HCT116 (cell line): ENCODE data around the gene DTD2. TPM values are rescaled to one million over a fixed set of nuclear protein-coding genes. Genes with fewer than 3 reads are reported as not detected.

Experiments used
- ATAC-seq: fragments of 200-7000 bp; cut with Tn5 transposase; 2 replicates; pipeline ENCODE4 v1.9.1; 2020; ENCODE audit warnings: mild to moderate bottlenecking, moderate library complexity
- BruUV-seq: library from RNA; stranded (reverse); fragments of 400-500 nt; replicated peaks from 2 replicates; lab custom pipeline; 2021; lab: Mats Ljungman, UMichigan
- CTCF ChIA-PET: fragments of 300-600 bp; sonication (Branson Sonifier 250); formaldehyde crosslinking; loops from one replicate; lab custom pipeline; 2021; ENCODE audit warnings: antibody characterized with exemption; lab: Charles Lee
- POLR2A ChIA-PET: fragments of 300-600, 350-600 bp; sonication (Branson Sonifier 250); formaldehyde crosslinking; loops from one replicate; lab custom pipeline; 2021; ENCODE audit warnings: antibody characterized with exemption; lab: Charles Lee
- RAD21 ChIA-PET, 2 experiments: fragments of 300-600 bp; sonication (Branson Sonifier 250); formaldehyde crosslinking; loops; one replicate each; lab custom pipeline; 2023; ENCODE audit warnings: low total read pairs in 2 of 2; ENCODE audit not compliant: uncharacterized antibody in 2 of 2, unreplicated experiment in 2 of 2, low non-redundant PET in 1 of 2; lab: Charles Lee
- DNase-seq: peaks from one replicate; pipeline ENCODE4 v3.0.0-alpha.2; 2010; ENCODE audit warnings: low read depth, low spot score
- H2AFZ ChIP-seq: fragments of 200-600 bp; shearing (Covaris generic), sonication (generic); 2 replicates; pipeline ENCODE4 v1.6.1; 2017; ENCODE audit warnings: low read depth, mixed run types, mixed read lengths, antibody characterized with exemption, low read length; ENCODE audit not compliant: poor library complexity, severe bottlenecking
- H3K27ac ChIP-seq: 2 replicates; pipeline ENCODE4 v1.5.1; 2012; ENCODE audit warnings: low read depth, low read length
- H3K27me3 ChIP-seq: fragments of 200-600 bp; sonication (generic); 2 replicates; pipeline ENCODE4 v1.6.1; 2016; ENCODE audit warnings: mixed run types, low read length, mixed read lengths; ENCODE audit not compliant: insufficient read depth
- H3K36me3 ChIP-seq, 2 experiments: fragments of 200-500 bp in 1 of 2; fragments of 200-600 bp in 1 of 2; sonication (Bioruptor generic) in 1 of 2; sonication (generic) in 1 of 2; 2 replicates each; pipeline versions ENCODE4 v1.5.1 to v1.6.1; 2014 to 2016; ENCODE audit warnings: low read length in 2 of 2, inconsistent platforms in 1 of 2, mixed read lengths in 1 of 2, mixed run types in 1 of 2; ENCODE audit not compliant: insufficient read depth in 2 of 2, control insufficient read depth in 1 of 2
- H3K4me1 ChIP-seq, 2 experiments: fragments of 200-600 bp in 1 of 2; sonication (generic) in 1 of 2; 2 replicates each; pipeline versions ENCODE4 v1.5.1 to v1.6.1; 2012 to 2017; ENCODE audit warnings: low read length in 2 of 2, inconsistent platforms in 1 of 2, mild to moderate bottlenecking in 1 of 2, mixed read lengths in 1 of 2, mixed run types in 1 of 2, moderate library complexity in 1 of 2; ENCODE audit not compliant: insufficient read depth in 2 of 2, control insufficient read depth in 1 of 2
- H3K4me2 ChIP-seq: fragments of 200-600 bp; sonication (generic); 2 replicates; pipeline ENCODE4 v1.6.1; 2017; ENCODE audit warnings: mixed run types, low read length, mixed read lengths
- H3K4me3 ChIP-seq, 2 experiments: fragments of 200-600 bp in 1 of 2; sonication (generic) in 1 of 2; replicated peaks in 1 of 2; 2 replicates each; pipeline ENCODE4 v1.5.1; 2011 to 2016; ENCODE audit warnings: low read length in 2 of 2, control low read depth in 1 of 2, low read depth in 1 of 2, mild to moderate bottlenecking in 1 of 2, mixed read lengths in 1 of 2, mixed run types in 1 of 2
- H3K79me2 ChIP-seq: fragments of 200-600 bp; sonication (generic); 2 replicates; pipeline ENCODE4 v1.6.1; 2017; ENCODE audit warnings: mild to moderate bottlenecking, mixed run types, low read length, moderate library complexity, mixed read lengths; ENCODE audit not compliant: insufficient read depth
- H3K9ac ChIP-seq: fragments of 200-600 bp; sonication (generic); 2 replicates; pipeline ENCODE4 v1.6.1; 2016; ENCODE audit warnings: low read length, mixed read lengths
- H3K9me2 ChIP-seq: fragments of 200-600 bp; sonication (generic), shearing (Covaris generic); 2 replicates; pipeline ENCODE4 v1.6.1; 2017; ENCODE audit warnings: mixed run types, mild to moderate bottlenecking, moderate library complexity; ENCODE audit not compliant: insufficient read depth
- H3K9me3 ChIP-seq, 2 experiments: fragments of 200-500 bp in 1 of 2; fragments of 200-600 bp in 1 of 2; sonication (Bioruptor generic) in 1 of 2; sonication (generic) in 1 of 2; 2 replicates each; pipeline ENCODE4 v1.6.1; 2014 to 2017; ENCODE audit warnings: low read length in 2 of 2, mixed read lengths in 2 of 2, inconsistent platforms in 1 of 2, low read depth in 1 of 2, mild to moderate bottlenecking in 1 of 2, mixed run types in 1 of 2, moderate library complexity in 1 of 2; ENCODE audit not compliant: control insufficient read depth in 1 of 2, insufficient read depth in 1 of 2
- H4K20me1 ChIP-seq: fragments of 200-600 bp; sonication (generic), shearing (Covaris generic); 2 replicates; pipeline ENCODE4 v1.6.1; 2017; ENCODE audit warnings: mixed run types, mild to moderate bottlenecking, moderate library complexity; ENCODE audit not compliant: insufficient read depth
- CBX3 ChIP-seq: IDR thresholded peaks from 2 replicates; pipeline ENCODE4 v1.6.1; 2012; ENCODE audit warnings: low read depth
- EGR1 ChIP-seq: IDR thresholded peaks from 2 replicates; pipeline ENCODE4 v1.6.1; 2012; ENCODE audit warnings: low read depth
- ELF1 ChIP-seq: IDR thresholded peaks from 2 replicates; pipeline ENCODE4 v1.6.1; 2012; ENCODE audit warnings: low read depth, borderline replicate concordance
- EZH2phosphoT487 ChIP-seq: fragments of 200-600 bp; IDR thresholded peaks from 2 replicates; pipeline ENCODE4 v1.6.1; 2018; ENCODE audit warnings: antibody characterized with exemption, borderline replicate concordance
- FOSL1 ChIP-seq: IDR thresholded peaks from 2 replicates; pipeline ENCODE4 v1.6.1; 2012; ENCODE audit warnings: low read depth
- POLR2A ChIP-seq: IDR thresholded peaks from 2 replicates; pipeline ENCODE4 v1.7.0; 2011; ENCODE audit warnings: borderline replicate concordance; ENCODE audit not compliant: insufficient read depth, insufficient read length; ENCODE audit errors: extremely low read depth
- SRF ChIP-seq: IDR thresholded peaks from 2 replicates; pipeline ENCODE4 v1.6.1; 2012; ENCODE audit warnings: low read depth
- TCF7L2 ChIP-seq: IDR thresholded peaks from 2 replicates; pipeline ENCODE4 v1.7.0; 2011; ENCODE audit warnings: borderline replicate concordance, inconsistent platforms; ENCODE audit not compliant: insufficient read depth, insufficient read length; ENCODE audit errors: extremely low read depth
- YY1 ChIP-seq: IDR thresholded peaks from 2 replicates; pipeline ENCODE4 v1.6.1; 2011; ENCODE audit warnings: low read length, low read depth, moderate library complexity, mild to moderate bottlenecking; ENCODE audit not compliant: insufficient replicate concordance; ENCODE audit errors: extremely low read depth
- ZNF274 ChIP-seq: fragments of 200-500 bp; sonication (Bioruptor generic); IDR thresholded peaks from 2 replicates; pipeline ENCODE4 v1.6.1; 2014; ENCODE audit warnings: mild to moderate bottlenecking, low read depth, low read length, inconsistent platforms
- intact Hi-C: fragments of 100-400 bp; cut with micrococcal nuclease; formaldehyde crosslinking; loops from 2 replicates; pipeline ENCODE4 v1.10.0; 2022
- total RNA-seq: library from RNA; stranded (reverse); gene quantifications from one replicate; pipeline ENCODE4 v1.2.1, GENCODE V29; 2021; ENCODE audit not compliant: unreplicated experiment
- TF ChIP-seq, protein P1 (sequence below): IDR thresholded peaks from 2 replicates; pipeline ENCODE4 v1.6.1; 2012; ENCODE audit warnings: low read depth
- TF ChIP-seq, protein P2 (sequence below): IDR thresholded peaks from 2 replicates; pipeline ENCODE4 v1.6.1; 2012
- TF ChIP-seq, protein P3 (sequence below): IDR thresholded peaks from 2 replicates; pipeline ENCODE4 v1.6.1; 2011; ENCODE audit warnings: mild to moderate bottlenecking, low read length, moderate library complexity; ENCODE audit not compliant: insufficient replicate concordance; ENCODE audit errors: extremely low read depth

Gene DTD2
- total RNA-seq, 1 experiment from 2014 or later = 24.6 TPM

DNA sequence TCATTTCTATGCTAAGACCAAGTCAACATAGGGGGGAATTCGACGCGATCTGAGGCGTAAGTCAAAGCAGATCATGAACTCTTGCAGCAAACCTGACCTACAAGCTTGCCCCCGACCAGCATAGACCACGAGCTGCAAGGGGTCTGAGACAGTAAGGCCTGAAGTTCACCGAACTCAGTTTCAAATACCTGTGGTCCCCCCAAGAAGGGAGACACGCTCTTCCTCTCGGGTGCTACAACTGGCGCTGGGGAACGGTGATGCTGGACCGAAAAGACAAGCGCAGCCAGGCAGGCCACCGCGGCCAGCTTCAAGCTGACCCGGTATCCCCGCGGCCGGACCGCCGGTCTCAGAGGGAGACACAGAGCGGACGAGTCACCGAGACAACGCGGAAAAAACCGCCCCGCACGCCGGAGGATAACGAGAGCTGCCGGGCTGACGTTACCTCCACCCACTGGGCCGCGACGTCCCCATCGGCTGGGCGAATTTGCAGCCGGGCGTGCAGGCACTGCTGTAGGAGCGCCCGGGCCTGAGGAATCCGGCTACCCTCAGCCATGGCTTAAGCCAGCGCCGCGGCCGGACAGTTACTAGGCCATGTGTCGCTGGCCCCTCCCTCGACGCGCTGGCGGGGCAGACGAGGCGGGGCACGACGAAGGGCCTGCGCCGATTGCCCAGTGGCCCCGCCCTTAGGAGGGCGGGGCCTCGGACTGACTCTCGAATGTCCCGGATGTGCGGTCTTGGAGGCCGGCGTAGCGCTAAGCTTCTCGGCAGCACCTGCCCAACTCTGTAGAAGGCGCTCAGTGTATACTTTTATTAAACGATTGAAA is at the start of gene DTD2 (continued):
- TF ChIP-seq, protein P1, sequence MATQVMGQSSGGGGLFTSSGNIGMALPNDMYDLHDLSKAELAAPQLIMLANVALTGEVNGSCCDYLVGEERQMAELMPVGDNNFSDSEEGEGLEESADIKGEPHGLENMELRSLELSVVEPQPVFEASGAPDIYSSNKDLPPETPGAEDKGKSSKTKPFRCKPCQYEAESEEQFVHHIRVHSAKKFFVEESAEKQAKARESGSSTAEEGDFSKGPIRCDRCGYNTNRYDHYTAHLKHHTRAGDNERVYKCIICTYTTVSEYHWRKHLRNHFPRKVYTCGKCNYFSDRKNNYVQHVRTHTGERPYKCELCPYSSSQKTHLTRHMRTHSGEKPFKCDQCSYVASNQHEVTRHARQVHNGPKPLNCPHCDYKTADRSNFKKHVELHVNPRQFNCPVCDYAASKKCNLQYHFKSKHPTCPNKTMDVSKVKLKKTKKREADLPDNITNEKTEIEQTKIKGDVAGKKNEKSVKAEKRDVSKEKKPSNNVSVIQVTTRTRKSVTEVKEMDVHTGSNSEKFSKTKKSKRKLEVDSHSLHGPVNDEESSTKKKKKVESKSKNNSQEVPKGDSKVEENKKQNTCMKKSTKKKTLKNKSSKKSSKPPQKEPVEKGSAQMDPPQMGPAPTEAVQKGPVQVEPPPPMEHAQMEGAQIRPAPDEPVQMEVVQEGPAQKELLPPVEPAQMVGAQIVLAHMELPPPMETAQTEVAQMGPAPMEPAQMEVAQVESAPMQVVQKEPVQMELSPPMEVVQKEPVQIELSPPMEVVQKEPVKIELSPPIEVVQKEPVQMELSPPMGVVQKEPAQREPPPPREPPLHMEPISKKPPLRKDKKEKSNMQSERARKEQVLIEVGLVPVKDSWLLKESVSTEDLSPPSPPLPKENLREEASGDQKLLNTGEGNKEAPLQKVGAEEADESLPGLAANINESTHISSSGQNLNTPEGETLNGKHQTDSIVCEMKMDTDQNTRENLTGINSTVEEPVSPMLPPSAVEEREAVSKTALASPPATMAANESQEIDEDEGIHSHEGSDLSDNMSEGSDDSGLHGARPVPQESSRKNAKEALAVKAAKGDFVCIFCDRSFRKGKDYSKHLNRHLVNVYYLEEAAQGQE = no peak
- TF ChIP-seq SRF (no peak), EZH2phosphoT487 (no peak), TCF7L2 (peak; percentile 18)

DNA sequence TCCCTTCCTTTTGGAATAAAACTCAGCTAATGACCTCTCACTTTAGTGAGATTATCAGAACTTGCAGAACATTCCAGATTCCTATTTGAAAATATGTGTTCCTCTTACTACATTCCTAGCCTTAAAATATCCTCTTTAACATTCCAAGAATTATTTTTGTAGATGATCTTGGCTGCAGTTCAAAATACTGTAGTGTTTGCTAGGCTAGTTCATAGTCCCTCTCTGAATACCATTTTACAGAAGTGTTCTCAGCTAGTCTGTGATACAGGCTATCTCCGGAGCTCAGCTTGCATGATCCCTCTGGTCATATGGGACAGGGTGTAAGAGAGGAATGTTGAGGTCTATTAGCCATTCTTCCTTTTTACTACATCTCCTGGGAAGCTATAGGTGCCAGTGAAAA is 48.1 kb upstream of the DTD2 start:
- Histone ChIP-seq H3K4me2 (no peak overlapping the region), H3K9me2 (no peaks in the 10 kb centered on the region), H3K27me3 (no peaks in the 10 kb centered on the region), H3K9ac (no peak overlapping the region), H3K79me2 (no peaks in the 10 kb centered on the region), H3K9me3 (no peaks in the 10 kb centered on the region), H3K4me1 (no peaks in the 10 kb centered on the region), H4K20me1 (no peaks in the 10 kb centered on the region), H2AFZ (no peak overlapping the region), H3K36me3 (no peaks in the 10 kb centered on the region), H3K27ac (no peak overlapping the region), H3K4me3 (no peak overlapping the region)
- RAD21 ChIA-PET = no interaction called here
- no TSS peak for BruUV-seq
- POLR2A ChIA-PET = no interaction called here
- TF ChIP-seq, protein P2, sequence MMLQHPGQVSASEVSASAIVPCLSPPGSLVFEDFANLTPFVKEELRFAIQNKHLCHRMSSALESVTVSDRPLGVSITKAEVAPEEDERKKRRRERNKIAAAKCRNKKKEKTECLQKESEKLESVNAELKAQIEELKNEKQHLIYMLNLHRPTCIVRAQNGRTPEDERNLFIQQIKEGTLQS = no peak
- TF ChIP-seq TCF7L2 (no peak), ELF1 (no peak), EGR1 (no peak), YY1 (no peak), CBX3 (no peak), POLR2A (no peak), ZNF274 (no peak), FOSL1 (no peak), EZH2phosphoT487 (no peak)
- TF ChIP-seq, protein P1 = no peak
- TF ChIP-seq, protein P3, sequence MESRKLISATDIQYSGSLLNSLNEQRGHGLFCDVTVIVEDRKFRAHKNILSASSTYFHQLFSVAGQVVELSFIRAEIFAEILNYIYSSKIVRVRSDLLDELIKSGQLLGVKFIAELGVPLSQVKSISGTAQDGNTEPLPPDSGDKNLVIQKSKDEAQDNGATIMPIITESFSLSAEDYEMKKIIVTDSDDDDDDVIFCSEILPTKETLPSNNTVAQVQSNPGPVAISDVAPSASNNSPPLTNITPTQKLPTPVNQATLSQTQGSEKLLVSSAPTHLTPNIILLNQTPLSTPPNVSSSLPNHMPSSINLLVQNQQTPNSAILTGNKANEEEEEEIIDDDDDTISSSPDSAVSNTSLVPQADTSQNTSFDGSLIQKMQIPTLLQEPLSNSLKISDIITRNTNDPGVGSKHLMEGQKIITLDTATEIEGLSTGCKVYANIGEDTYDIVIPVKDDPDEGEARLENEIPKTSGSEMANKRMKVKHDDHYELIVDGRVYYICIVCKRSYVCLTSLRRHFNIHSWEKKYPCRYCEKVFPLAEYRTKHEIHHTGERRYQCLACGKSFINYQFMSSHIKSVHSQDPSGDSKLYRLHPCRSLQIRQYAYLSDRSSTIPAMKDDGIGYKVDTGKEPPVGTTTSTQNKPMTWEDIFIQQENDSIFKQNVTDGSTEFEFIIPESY = no peak
- no peak for DNase-seq
- intact Hi-C loops = no loop called here
- ATAC-seq = no peak
- CTCF ChIA-PET = no interaction called here
